GM18502 (cell line): ENCODE data around the gene ASB5.

Source experiments
- ATAC-seq: cut with Tn5 transposase; IDR thresholded peaks from one replicate; pipeline ENCODE4 v1.9.1; 2021; ENCODE audit warnings: mild to moderate bottlenecking; ENCODE audit not compliant: unreplicated experiment, poor library complexity

ASB5 gene

DNA sequence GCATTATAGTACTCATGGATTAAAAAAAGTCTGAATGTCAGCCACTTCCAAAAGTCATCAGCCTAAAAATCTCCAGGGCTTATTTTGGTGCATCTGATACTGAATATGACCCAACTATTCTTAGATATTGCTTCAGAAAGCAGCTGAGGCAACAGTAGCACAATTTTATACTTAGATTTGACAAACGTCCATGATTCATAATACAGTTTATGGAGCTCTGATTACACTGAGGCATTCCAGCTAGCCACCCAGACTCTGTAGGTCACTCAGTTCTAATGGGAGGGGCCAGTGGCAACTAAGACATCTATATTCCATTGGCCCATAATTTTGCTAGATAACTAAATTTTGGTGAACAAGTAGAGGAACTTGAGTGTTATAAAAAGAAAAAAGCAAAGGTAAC, 84.0 kb downstream of the ASB5 start:
- ATAC-seq = no peak
